ENCODE results near the gene PLAAT4.

PLAAT4 gene

GRCh38 chr11:63551091-63551888 is 14.7 kb downstream of the PLAAT4 start:
- no peak overlapping the region for H3K4me3 ChIP-seq (ENCODE audit: low read depth, low read length)
- TF ChIP-seq CTCF (IDR thresholded peaks at IDR 0.05; ENCODE audit: insufficient read depth, low read depth, low read length, missing control alignments): no peak
- DNase-seq (ENCODE audit: low read depth): no peak

- TF ChIP-seq CTCF (IDR thresholded peaks at IDR 0.05; ENCODE audit: insufficient read depth, low read depth, low read length, missing control alignments): no peak
- no peak overlapping the region for H3K4me3 ChIP-seq (ENCODE audit: low read depth, low read length)
- no peak for DNase-seq (ENCODE audit: low read depth)
Observed at GRCh38 chr11:63551889-63552266, 15.3 kb downstream of the PLAAT4 start.

GRCh38 chr11:63552921-63553320 is 16.3 kb downstream of the PLAAT4 start:
- H3K4me3 ChIP-seq (ENCODE audit: low read depth, low read length): no peak overlapping the region
- no peak for DNase-seq (ENCODE audit: low read depth)
- TF ChIP-seq CTCF (IDR thresholded peaks at IDR 0.05; ENCODE audit: insufficient read depth, low read depth, low read length, missing control alignments): no peak

GRCh38 chr11:63553759-63554158 is 17.2 kb downstream of the PLAAT4 start:
- peak overlapping the region; percentile 16; the same call in 1 of the 2 replicates for H3K4me3 ChIP-seq (ENCODE audit: low read depth, low read length)
- no peak for TF ChIP-seq CTCF (IDR thresholded peaks at IDR 0.05; ENCODE audit: insufficient read depth, low read depth, low read length, missing control alignments)
- DNase-seq (ENCODE audit: low read depth): peak; percentile 87

GRCh38 chr11:63554877-63555223 is 18.2 kb downstream of the PLAAT4 start:
- DNase-seq (ENCODE audit: low read depth): no peak
- no peak for TF ChIP-seq CTCF (IDR thresholded peaks at IDR 0.05; ENCODE audit: insufficient read depth, low read depth, low read length, missing control alignments)
- H3K4me3 ChIP-seq (ENCODE audit: low read depth, low read length): no peak overlapping the region

GRCh38 chr11:63556404-63557013 is 19.9 kb downstream of the PLAAT4 start:
- no peak for DNase-seq (ENCODE audit: low read depth)
- no peak overlapping the region for H3K4me3 ChIP-seq (ENCODE audit: low read depth, low read length)
- TF ChIP-seq CTCF (IDR thresholded peaks at IDR 0.05; ENCODE audit: insufficient read depth, low read depth, low read length, missing control alignments): no peak

Data from GM12865 (cell line).